Hepatocyte (in vitro differentiated cells): ENCODE data around the gene PRRC2C.

Experiments used
- CTCF ChIP-seq: fragments of 200-600 bp; sonication (generic); IDR thresholded peaks from 2 replicates; pipeline ENCODE4 v1.5.1; 2016; ENCODE audit warnings: antibody characterized with exemption, mild to moderate bottlenecking; ENCODE audit not compliant: poor library complexity
- EZH2phosphoT487 ChIP-seq: fragments of 200-600 bp; sonication (generic); IDR thresholded peaks from one replicate; pipeline ENCODE4 v1.6.1; 2018; ENCODE audit warnings: antibody characterized with exemption, mild to moderate bottlenecking, low read depth, moderate library complexity; ENCODE audit not compliant: unreplicated experiment, severe bottlenecking

GRCh38 chr1:171494076-171494475, 8.7 kb downstream of the PRRC2C start:
- TF ChIP-seq CTCF (no peak), EZH2phosphoT487 (no peak)
